EL (cell line): ENCODE data around the gene LAMTOR2.
A peak's percentile ranks its signal among the peaks of the same experiment; 100 is the strongest.
"Not testable (repeated sequence)": the region's sequence is repeated elsewhere in the genome, so short reads cannot be mapped to it uniquely, and the experiment has no call there.

Experiments
- DNase-seq: peaks from one replicate; pipeline ENCODE4 v3.0.0-alpha.2; 2016

Gene LAMTOR2

DNA sequence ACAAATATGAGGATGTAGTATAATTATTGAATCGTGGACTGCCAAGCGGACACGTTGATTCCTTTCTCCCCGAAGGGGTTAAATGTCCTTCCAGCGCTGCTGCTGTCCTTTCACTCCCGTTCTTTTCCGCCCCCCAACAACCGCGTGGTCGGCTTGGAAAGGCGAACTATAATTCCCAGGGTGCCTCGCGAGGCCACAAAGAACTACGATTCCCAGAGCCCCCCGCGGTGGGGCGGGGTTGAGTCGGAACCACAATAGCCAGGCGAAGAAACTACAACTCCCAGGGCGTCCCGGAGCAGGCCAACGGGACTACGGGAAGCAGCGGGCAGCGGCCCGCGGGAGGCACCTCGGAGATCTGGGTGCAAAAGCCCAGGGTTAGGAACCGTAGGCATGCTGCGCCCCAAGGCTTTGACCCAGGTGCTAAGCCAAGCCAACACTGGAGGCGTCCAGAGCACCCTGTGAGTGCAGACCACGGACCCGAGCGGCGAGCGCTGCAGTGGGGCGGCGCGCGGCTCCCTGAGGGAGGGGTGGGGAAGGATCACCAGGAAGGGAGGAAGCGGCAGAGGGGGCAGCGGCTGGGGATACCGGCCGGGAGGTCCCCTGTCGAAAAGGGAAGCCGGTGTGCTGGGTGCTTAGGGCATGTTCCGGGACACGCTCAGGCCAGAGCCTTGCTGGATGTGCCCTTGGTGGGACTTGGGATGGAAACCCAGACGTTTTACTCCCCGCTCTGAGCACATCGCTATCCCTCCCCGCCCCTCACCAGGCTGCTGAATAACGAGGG lies at the start of gene LAMTOR2:
Gene LAMTOR2 (plus strand): TSS at position 283 of the 781 bp plus-strand sequence. CDS start 108 bp downstream, at position 391.
- peak; percentile 98 for DNase-seq

DNA sequence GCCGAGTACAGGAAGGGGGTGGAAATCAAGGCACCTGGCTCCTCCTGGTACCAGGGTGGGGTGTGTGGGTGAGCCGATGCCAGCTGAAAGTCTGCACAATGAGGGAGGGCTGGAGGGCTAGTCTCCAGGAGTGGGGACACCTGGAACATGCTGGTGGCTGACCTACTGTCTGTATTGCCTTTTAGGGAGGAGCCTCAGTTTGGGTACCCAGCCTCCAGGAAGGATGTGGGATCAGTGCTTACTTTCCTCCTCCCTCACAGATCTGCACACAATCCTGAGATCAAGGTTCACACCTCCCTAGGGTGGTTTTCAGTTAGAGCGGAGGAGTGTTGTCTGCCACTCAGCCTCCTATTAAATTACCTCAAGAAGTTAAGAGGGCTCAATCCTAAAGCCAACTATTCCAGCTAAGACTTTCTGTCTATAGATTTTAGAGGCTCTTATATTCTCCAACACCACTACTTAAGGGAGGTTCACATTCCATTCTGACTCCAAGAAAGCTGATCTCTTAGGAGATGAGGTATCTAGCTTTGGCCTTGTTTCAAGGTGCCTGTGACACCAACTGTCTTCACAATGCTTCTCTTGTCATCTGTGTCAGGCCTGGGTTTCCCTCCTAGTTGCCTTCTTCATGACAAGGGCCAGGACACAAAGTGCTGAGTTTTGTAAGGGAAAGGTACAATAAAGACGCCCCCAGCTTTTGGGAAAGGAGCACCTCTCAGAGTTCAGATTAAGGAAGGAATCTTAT lies 49.6 kb upstream of the LAMTOR2 start:
- no peak for DNase-seq

DNA sequence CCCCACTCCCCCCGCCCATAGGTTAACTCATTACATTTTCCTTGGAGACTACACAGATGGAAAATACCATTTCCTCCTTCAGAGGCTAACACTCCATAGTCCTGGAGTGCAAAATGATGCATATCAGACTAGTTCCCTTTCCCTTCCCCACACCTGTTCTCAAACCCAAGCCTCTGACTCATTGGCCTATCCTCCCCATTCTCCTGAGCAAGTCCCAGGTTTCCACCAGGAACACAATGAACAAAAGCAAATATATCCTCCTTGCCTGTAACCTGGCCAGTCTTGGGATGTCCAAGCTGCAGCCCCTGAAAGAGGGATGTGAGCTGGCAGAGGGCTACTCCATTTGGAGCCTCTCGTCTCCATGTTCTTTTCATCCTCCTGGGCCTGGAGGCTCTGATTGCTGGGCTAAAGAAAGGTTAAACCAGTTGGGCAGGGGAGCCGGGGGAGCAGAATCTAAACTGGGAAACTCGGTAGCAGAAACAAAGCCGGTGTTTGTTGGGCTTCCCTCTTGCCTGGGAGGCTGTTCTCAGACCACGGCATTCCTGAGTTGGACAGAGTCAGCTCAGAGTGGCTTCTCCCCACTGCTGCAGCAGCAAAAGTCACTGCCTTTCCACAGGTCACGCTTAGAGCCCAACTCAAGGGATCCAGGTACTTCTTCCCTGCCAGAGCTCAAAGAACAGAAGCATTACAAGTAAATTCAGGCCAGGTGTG lies 47.8 kb upstream of the LAMTOR2 start:
- DNase-seq: no peak

DNA sequence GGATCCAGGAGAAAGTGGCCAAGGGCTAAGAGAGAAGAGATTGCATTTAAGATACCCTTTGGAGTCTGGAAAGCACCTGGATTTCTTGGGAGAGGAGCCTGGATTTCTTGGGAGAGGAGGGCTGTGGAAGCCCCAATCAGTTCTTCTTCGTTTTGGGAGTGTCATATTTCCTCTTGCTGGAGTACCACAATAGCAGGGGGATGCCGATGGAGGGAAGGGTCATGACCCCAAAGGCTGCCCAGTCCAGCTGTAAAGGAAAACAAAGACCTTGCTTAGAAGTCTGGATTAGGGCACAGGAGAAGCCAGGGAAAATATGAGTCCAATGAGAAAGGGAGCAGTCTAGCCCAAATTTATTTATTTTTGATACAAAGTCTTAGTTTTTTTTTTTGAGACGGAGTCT lies 45.2 kb upstream of the LAMTOR2 start:
- DNase-seq: no peak

DNA sequence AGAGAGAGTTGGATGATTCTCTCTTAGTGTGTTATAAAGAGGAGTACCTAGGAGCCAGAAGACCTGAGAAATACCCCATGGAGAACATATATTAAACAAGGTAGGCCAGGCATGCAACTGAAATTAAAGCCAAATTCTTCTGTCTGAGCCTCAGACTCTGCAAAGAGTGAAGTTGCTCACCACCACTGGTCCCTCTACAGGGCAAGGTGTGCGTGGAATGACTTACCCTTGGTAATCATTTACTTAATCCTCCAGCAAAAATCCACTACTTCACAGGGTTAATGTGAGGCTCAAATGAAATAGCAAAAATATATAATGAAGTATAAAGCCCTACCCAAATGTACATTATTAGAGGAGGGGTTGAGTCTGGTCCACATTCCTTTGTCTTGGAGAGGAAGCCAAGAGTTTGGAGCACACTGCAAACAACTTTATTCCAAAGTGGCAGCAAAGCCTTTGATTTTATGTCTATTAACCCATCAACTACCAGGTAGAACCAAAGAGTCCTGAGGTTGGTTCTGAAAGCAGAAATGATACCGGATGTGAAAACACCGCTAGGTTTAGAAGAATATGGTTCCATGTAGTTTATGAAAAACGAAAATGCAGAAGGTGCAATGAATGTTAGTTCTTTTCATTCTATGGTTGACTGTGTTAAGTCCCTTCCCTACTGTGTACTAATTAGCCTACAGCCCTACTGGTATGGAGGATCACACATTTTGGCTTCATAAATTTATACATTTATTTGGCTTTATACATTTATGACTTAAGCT lies 42.3 kb upstream of the LAMTOR2 start:
- no peak for DNase-seq

DNA sequence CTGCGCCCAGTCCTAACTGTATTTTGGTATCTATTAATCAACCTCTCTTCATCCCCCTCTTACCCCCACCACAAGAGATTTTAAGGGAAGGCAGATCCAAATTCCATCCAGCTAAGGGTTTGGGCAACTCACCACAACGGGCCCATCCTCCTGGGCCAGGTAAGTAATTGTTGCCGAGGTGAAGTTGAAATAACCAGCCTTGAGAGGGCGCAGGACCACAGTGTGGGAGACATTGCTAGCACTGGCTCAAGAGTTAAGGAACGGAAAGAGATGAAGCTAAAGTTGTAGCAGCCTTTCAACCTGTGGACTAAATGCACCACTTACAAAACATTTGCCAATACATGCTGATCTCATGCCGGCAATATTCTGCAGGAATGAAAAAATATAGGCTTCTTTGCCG lies 39.8 kb upstream of the LAMTOR2 start:
- DNase-seq: no peak

DNA sequence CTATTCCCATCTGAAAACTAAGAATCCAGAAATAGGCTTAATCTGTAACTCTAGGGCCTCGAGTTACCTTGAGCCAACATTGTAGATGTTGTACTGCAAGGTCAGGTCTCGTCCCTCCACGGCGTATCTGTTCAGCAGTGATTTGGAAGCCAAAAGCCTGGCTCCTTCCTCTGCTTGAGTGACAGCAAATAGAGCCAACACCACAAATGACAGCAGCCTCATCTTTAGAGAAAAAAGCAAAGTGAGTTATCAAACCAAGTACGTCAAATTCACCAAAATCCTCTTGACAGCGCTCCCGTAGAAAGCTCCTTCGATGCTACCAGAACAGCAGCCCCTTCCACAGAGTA lies 34.7 kb upstream of the LAMTOR2 start:
- no peak for DNase-seq

DNA sequence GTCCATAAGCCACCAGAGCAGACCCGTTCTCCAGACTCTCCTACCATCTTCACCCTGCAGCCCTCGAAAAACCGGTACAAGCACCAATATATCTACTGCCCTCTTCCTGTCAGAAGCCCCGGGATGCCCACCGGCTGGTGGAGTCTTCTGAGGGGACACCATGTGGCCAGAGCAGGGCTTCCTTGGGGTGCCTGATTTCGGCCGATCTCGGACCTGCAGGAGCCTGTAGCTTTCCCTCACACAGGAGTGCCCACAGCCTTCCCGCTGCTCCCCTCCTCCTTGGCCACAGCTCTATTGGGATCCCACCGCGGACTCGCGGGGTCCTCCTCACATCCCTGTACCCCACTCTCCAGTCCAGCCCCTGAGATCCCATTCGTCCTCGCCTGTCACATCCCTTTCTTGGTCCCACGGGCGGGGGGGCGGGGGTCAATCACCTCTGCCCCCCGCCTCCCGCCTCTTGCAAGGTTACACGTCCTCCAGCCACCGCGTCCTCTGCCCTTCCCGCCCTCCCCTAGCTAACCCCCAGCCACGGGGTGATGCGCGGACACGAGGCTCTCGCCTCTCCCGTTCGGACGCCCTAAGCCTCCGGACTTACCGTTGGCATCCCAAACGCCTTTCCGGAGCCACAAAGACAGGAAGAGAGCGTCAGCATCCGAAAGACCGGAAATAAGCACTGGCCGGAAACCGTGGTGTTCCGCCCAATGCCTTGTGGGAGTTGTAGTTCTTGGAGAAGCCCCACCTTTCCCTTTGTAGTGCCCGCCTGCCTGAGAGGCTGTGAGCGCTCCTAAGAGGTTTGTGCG lies 34.1 kb upstream of the LAMTOR2 start, which contains the start of gene SSR2:
Gene SSR2 (minus strand): TSS at position 659 of the 800 bp plus-strand sequence. CDS start 784 bp downstream, outside the sequence.
- peak; percentile 93 for DNase-seq

DNA sequence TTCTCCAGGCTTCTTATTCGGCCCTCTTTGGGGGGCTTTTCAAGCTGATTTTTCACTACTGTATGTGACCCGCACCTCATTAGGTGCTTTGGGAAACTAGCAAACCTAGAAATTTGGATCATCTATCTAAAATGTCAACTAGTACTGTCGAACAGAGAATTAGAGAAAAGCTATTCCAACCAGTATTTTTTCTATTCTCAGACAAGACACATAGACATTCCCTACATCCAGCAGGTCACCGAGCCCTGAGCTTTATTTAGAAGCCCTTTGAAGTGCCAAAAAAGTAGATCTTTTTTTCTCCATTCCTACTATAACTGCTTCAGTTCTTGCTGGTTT lies 33.5 kb upstream of the LAMTOR2 start:
- no peak for DNase-seq

DNA sequence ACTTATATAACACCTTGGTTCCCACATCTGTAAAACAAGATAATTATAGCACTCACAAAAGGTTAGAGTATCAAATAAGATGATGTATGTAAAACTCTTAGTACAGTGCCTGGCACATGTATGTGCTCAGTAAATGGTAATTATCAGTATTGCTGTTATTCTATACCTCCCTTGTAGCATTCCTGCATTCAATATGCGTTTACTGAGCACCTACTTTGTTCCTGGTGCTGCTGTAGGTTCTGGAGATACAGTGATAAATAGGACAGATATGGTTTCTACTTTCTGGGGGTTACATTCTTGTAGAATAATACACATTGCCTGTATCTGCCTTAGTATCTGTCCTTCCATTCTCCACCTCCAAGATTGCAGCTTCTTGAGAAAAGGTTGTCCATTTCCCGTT lies 32.6 kb upstream of the LAMTOR2 start:
- no peak for DNase-seq

DNA sequence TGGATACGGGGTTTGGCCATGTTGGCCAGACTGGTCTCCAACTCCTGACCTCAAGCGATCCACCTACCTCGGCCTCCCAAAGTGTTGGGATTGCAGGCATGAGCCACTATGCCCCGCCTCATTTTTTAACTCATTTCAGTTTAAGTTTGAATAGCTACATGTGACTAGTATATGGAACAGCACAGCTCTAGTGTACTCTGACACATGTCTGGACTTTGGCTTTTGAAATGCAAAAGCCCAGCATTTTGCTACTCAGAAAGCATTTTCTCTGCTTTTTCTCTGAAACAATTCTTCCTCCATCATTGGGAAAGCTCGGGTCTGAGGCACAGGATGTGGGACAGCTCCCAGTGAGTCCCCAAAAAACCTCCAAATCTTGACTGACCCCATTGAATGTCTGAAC lies 29.8 kb upstream of the LAMTOR2 start:
- no peak for DNase-seq

DNA sequence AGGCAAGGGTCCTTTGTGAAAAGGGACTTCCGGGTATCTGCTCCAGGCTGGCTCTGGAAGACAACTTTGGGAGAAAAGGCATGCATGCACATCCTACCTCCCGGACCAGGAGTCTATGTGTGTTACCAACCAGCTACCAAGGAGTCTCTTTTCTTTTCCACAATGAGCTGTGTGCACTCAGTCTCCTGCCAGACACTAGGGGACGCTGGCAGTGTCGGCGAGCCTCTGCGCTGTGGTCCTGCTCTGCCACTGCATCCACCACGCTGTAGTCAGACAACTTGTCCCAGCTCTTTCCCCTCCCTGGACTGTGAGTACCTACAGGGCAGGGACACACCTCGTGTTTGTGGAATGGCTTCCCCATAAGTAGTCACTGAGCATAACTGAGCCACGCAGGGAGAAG lies 28.7 kb upstream of the LAMTOR2 start:
- peak; percentile 31 for DNase-seq

DNA sequence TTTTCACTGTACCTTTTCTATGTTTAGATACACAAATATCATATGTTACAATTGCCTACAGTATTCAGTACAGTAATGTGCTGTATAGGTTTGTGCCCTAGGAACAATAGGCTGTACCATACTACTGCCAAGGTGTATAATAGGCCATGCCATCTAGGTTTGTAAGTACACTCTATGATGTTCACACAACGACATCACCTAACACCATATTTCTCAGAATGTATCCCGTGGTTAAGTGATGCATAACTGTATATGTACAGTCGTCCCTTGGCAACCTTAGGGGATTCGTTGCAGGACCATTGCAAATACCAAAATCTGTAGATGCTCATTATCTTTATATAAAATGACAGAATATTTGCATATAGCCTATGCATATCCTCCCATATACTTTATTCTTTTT lies 28.0 kb upstream of the LAMTOR2 start:
- no peak for DNase-seq

DNA sequence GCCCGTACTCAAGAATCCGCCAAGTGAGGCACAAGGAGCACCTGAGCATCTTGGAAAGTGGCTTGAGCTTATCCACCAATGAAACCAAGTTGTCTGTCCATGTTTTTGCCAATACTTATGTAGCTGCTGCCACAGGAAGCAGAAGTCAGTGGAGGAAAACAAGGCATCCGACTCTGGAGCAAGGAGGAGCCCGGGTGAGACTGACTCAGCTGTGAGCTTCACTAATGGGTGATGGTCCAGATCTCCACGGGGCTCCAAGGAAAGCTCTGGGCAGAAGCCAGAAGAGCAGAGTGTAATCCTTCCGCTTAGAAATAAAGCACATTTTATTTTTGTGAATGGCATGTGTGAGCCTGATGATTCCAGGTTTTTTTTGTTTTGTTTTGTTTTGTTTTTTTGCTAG lies 21.6 kb upstream of the LAMTOR2 start:
- DNase-seq: no peak

DNA sequence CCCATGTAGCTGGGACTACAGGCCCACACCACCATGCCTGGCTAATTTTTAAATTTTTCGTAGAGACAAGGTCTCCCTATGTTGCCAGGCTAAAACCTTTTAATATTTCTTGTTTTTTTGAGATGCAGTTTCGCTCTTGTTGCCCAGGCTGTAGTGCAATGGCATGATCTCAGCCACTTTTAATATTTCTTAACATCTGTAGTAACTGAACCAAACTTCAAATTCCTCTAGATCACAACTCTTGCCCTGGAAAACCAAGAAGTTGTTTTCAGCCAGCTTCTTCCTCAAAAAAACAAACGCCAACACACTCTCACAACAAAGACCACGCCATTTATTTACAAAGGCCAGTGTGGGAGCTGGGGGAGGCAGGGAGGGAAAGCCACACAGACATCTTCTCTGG lies 19.6 kb upstream of the LAMTOR2 start:
- not testable (repeated sequence) for DNase-seq

DNA sequence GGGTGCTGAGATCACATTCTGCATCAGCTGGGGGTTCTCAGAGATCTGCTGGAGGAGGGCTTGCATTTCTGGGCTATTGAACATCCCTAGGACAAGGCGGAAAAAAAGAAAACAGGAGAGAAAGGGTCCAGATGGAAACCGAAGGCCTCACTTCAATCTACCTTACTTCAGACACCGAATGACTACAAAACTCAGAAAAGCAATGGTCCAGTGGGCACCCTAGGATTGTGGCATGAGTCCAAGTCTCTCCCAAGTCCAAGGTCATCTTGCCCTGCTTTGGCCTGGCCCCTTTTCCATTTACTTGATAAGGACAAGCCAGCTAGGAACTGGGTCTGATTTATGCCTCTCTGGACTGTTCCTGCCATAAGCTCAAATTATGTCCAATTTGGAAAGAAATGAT lies 11.8 kb upstream of the LAMTOR2 start:
- DNase-seq: no peak

DNA sequence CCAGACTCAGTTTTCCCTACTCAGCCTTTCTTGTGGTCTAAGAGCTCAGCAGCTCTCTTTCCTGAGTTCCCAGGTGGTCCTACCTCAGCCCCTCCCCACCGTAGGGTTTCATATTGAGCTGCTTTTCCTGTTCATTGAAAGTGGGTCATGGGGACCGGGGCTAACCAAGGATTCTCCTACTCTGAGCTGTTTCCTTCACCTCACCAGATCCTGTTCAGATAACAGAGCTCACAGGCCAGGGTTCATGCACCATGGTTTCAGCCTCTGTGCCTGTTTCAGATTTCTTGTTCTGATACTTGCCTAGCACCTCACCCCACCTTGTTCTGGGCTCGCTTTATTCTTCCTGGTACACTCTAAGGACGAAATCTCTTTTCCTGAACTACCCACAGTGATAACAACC lies 9.5 kb upstream of the LAMTOR2 start:
- DNase-seq: no peak

DNA sequence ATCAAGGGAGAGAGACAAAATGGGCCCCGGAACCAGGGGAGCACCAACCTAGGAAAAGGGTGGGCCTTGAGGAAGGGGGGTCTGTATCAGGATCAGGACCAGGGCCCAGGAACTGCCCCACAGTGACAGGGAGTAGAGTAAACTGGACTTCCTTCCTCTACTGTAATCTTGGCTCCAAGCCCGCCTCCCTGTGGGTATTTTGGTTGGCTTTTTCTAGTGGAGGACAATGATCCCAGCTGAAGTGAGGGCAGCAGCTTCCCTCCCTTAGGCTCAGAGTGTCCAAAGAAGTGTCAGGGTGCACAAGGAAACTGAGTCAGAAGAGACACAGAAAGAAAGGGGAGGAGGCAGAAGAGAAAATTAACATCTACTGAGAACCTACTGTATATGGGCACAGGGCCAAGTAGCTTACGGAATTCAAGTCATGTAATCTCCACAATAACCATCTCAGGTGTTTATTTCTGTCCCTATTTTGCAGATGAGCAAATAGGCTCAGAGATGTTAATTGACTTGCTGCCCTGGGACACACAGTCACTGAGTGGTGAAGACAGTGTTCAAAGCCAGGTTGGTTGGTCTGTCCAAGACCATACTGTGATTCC lies 5.8 kb upstream of the LAMTOR2 start:
- no peak for DNase-seq

DNA sequence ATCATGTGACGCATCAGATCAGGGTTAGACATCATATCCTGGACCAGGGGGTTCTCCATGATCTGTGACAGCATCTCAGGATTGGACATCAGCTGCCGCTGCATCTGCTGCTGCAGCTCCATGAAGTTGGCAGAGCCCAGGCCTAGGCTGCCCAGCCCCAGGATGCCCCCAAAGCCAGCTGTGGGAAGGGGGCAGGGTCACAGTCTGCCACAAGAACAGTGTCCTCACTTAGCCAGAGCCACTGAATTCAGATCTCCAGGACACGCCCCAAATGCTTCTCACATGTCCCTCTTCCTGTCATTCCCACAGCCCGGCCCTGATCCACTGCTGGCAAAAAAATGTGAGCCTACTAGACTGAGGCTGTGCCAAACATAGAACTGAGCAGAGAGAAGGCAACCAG lies 4.2 kb upstream of the LAMTOR2 start:
- no peak for DNase-seq

DNA sequence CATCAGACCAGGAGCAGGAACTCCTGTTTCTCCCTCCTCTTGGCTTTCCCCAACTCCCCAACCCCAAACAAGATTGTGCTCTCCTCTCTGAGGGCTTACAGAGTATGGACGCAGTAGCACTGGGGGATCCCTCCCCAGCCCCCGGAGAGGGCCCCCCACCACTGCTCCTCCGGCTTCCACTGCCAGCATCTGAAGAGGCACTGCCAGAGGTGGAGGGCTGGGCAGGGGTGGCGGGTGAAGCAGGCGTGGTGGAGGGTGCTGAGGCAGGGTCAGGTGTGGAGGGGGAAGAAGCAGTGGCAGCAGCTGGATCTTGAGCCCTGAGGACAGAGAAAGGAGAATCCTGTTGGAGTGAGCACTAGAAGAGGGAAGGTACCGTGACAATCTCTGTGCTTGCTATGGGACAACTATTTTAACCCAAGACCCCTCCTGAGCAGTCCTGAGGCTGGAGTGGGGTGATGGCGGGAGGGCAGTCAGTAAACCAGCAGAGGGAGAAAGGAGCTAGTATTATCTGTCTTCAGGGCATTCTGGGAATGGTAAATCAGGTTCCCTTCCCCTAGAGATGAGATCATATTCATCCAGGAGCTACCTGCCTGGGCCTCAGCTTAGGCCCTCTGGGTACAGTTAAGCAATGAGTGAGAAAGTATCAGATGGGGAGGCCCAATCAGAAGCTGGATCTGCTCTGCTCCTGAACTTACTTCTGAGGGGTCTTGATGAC lies 3.4 kb upstream of the LAMTOR2 start:
- DNase-seq: no peak
